GM21576 (cell line): ENCODE measurements around the gene FTO.

Experiments used
- ATAC-seq: cut with Tn5 transposase; IDR thresholded peaks from one replicate; pipeline ENCODE4 v1.9.1; 2021; ENCODE audit warnings: mild to moderate bottlenecking, moderate library complexity; ENCODE audit not compliant: unreplicated experiment

Gene FTO

GRCh38 chr16:53893731-53894435, 189.9 kb downstream of the FTO start:
- ATAC-seq: no peak

- no peak for ATAC-seq
Measured at GRCh38 chr16:53894686-53895085, 190.7 kb downstream of the FTO start.

- no peak for ATAC-seq
Measured at GRCh38 chr16:53895433-53895832, 191.5 kb downstream of the FTO start.

- ATAC-seq: no peak
Measured at GRCh38 chr16:53895851-53896250, 191.9 kb downstream of the FTO start.

- no peak for ATAC-seq
Measured at GRCh38 chr16:53896722-53897121, 192.8 kb downstream of the FTO start.

- ATAC-seq: no peak
Measured at GRCh38 chr16:53898993-53899392, 195.0 kb downstream of the FTO start.

- no peak for ATAC-seq
Measured at GRCh38 chr16:53899431-53899830, 195.5 kb downstream of the FTO start.

GRCh38 chr16:53900667-53901066, 196.7 kb downstream of the FTO start:
- ATAC-seq: no peak

- ATAC-seq: no peak
Measured at GRCh38 chr16:53901408-53901807, 197.5 kb downstream of the FTO start.

- ATAC-seq: no peak
Measured at GRCh38 chr16:53904533-53904932, 200.6 kb downstream of the FTO start.

- ATAC-seq: no peak
Measured at GRCh38 chr16:53905028-53905427, 201.1 kb downstream of the FTO start.

- no peak for ATAC-seq
Measured at GRCh38 chr16:53908731-53909130, 204.8 kb downstream of the FTO start.

- no peak for ATAC-seq
Measured at GRCh38 chr16:53910990-53911389, 207.0 kb downstream of the FTO start.

GRCh38 chr16:53911513-53911912, 207.6 kb downstream of the FTO start:
- no peak for ATAC-seq

- ATAC-seq: no peak
Measured at GRCh38 chr16:53912155-53912554, 208.2 kb downstream of the FTO start.

GRCh38 chr16:53913099-53913870, 209.3 kb downstream of the FTO start:
- no peak for ATAC-seq

- ATAC-seq: no peak
Measured at GRCh38 chr16:53913920-53914319, 210.0 kb downstream of the FTO start.

GRCh38 chr16:53914736-53915135, 210.8 kb downstream of the FTO start:
- ATAC-seq: no peak

- ATAC-seq: no peak
Measured at GRCh38 chr16:53915452-53916160, 211.7 kb downstream of the FTO start.

GRCh38 chr16:53920988-53921387, 217.0 kb downstream of the FTO start:
- no peak for ATAC-seq

- no peak for ATAC-seq
Measured at GRCh38 chr16:53922067-53922806, 218.3 kb downstream of the FTO start.
